Measurements from ENCODE around the gene RHOF. TPM values are rescaled to one million over a fixed set of nuclear protein-coding genes. Genes with fewer than 3 reads are reported as not detected.

RHOF gene
- total and polyA plus RNA-seq, 2 of the 13 experiments (the other 11 are each of a cell fraction or from before 2014, with no cell fraction given): 14.6 to 32.2 TPM

DNA sequence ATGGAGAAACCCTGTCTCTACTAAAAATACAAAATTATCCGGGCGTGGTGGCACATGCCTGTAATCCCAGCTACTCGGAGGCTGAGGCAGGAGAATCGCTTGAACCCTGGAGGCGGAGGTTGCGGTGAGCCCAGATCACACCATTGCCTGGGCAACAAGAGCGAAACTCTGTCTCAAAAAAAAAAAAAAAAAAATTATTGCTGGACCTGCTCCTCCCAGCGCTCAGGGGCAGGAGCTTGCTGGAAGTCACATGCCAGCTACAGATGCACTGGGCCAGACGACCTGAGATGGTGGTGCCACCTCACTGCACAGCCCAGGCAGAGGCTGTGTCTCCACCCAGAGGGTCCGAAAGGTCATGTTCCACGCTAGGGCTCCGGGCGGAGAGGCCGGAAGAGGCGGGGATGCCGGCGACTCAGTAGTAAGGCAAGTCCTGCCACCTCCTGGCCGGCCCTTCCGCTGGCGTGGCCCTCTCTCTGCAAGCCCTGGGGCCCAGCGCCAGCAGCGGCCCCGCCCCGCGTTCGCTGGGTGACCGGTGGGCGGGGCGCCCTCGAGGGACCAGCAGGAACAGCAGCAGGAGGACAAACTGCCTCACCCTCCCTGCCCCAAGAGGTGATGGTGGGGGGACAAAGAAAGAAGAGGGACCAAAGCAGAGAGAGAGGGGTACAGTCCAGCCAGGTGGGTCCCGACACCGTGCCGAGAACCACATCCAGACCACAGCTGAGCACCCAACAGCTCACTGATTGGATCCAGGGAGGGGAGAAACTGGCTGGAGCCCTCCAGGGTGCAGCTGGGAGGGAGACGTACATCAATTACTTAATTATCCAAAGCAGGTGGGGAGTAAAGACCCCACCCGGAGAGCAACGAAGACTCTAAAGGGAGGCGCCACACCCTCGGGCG is 3.6 kb upstream of the RHOF start (continued):
- TF ChIP-seq FOXK1 (CRISPR knock-in tag; IDR thresholded peaks at IDR 0.05; ENCODE audit: borderline replicate concordance, low read depth) (peak; percentile 67; the same call in 1 of the 2 replicates), ZNF790 (CRISPR knock-in tag; IDR thresholded peaks at IDR 0.05; ENCODE audit: borderline replicate concordance) (no peak; the same call in 1 of the 2 replicates), HDAC1 (CRISPR knock-in tag; IDR thresholded peaks at IDR 0.05) (peak; percentile 62), SOX5 (CRISPR knock-in tag; IDR thresholded peaks at IDR 0.05; ENCODE audit: borderline replicate concordance) (peak; percentile 77), MAF1 (CRISPR knock-in tag; IDR thresholded peaks at IDR 0.05; ENCODE audit: borderline replicate concordance) (no peak), ZNF282 (IDR thresholded peaks at IDR 0.05; ENCODE audit: partially characterized antibody) (no peak), JDP2 (CRISPR knock-in tag; IDR thresholded peaks at IDR 0.05; ENCODE audit: borderline replicate concordance) (no peak), XBP1 (CRISPR knock-in tag; IDR thresholded peaks at IDR 0.05) (no peak), TBX3 (IDR thresholded peaks at IDR 0.05; ENCODE audit: borderline replicate concordance) (peak; percentile 66), ZNF792 (CRISPR knock-in tag; IDR thresholded peaks at IDR 0.05) (peak; percentile 78), SKI (IDR thresholded peaks at IDR 0.05; ENCODE audit: partially characterized antibody) (peak; percentile 89), NCOA1 (CRISPR knock-in tag; IDR thresholded peaks at IDR 0.05) (no peak), NONO (IDR thresholded peaks at IDR 0.05) (no peak), NONO (CRISPR knock-in tag; conservative IDR thresholded peaks at IDR 0.05) (peak; percentile 92), ZSCAN9 (CRISPR knock-in tag; IDR thresholded peaks at IDR 0.05; ENCODE audit: borderline replicate concordance) (0 out of 2 replicates have a peak, but pooled peaks have one; percentile 72), RAD21 (CRISPR knock-in tag; IDR thresholded peaks at IDR 0.05) (peak; percentile 47)
- TF ChIP-seq, protein P1, sequence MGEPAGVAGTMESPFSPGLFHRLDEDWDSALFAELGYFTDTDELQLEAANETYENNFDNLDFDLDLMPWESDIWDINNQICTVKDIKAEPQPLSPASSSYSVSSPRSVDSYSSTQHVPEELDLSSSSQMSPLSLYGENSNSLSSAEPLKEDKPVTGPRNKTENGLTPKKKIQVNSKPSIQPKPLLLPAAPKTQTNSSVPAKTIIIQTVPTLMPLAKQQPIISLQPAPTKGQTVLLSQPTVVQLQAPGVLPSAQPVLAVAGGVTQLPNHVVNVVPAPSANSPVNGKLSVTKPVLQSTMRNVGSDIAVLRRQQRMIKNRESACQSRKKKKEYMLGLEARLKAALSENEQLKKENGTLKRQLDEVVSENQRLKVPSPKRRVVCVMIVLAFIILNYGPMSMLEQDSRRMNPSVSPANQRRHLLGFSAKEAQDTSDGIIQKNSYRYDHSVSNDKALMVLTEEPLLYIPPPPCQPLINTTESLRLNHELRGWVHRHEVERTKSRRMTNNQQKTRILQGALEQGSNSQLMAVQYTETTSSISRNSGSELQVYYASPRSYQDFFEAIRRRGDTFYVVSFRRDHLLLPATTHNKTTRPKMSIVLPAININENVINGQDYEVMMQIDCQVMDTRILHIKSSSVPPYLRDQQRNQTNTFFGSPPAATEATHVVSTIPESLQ (CRISPR knock-in tag; conservative IDR thresholded peaks at IDR 0.05): 0 out of 2 replicates have a peak, but pooled peaks have one; percentile 47
- TF ChIP-seq, protein P2, sequence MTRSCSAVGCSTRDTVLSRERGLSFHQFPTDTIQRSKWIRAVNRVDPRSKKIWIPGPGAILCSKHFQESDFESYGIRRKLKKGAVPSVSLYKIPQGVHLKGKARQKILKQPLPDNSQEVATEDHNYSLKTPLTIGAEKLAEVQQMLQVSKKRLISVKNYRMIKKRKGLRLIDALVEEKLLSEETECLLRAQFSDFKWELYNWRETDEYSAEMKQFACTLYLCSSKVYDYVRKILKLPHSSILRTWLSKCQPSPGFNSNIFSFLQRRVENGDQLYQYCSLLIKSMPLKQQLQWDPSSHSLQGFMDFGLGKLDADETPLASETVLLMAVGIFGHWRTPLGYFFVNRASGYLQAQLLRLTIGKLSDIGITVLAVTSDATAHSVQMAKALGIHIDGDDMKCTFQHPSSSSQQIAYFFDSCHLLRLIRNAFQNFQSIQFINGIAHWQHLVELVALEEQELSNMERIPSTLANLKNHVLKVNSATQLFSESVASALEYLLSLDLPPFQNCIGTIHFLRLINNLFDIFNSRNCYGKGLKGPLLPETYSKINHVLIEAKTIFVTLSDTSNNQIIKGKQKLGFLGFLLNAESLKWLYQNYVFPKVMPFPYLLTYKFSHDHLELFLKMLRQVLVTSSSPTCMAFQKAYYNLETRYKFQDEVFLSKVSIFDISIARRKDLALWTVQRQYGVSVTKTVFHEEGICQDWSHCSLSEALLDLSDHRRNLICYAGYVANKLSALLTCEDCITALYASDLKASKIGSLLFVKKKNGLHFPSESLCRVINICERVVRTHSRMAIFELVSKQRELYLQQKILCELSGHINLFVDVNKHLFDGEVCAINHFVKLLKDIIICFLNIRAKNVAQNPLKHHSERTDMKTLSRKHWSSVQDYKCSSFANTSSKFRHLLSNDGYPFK (CRISPR knock-in tag; IDR thresholded peaks at IDR 0.05; ENCODE audit: borderline replicate concordance): peak; percentile 47; the same call in 1 of the 2 replicates
- TF ChIP-seq, protein P3, sequence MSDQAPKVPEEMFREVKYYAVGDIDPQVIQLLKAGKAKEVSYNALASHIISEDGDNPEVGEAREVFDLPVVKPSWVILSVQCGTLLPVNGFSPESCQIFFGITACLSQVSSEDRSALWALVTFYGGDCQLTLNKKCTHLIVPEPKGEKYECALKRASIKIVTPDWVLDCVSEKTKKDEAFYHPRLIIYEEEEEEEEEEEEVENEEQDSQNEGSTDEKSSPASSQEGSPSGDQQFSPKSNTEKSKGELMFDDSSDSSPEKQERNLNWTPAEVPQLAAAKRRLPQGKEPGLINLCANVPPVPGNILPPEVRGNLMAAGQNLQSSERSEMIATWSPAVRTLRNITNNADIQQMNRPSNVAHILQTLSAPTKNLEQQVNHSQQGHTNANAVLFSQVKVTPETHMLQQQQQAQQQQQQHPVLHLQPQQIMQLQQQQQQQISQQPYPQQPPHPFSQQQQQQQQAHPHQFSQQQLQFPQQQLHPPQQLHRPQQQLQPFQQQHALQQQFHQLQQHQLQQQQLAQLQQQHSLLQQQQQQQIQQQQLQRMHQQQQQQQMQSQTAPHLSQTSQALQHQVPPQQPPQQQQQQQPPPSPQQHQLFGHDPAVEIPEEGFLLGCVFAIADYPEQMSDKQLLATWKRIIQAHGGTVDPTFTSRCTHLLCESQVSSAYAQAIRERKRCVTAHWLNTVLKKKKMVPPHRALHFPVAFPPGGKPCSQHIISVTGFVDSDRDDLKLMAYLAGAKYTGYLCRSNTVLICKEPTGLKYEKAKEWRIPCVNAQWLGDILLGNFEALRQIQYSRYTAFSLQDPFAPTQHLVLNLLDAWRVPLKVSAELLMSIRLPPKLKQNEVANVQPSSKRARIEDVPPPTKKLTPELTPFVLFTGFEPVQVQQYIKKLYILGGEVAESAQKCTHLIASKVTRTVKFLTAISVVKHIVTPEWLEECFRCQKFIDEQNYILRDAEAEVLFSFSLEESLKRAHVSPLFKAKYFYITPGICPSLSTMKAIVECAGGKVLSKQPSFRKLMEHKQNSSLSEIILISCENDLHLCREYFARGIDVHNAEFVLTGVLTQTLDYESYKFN (CRISPR knock-in tag; conservative IDR thresholded peaks at IDR 0.05): peak; percentile 92
- TF ChIP-seq, protein P4, sequence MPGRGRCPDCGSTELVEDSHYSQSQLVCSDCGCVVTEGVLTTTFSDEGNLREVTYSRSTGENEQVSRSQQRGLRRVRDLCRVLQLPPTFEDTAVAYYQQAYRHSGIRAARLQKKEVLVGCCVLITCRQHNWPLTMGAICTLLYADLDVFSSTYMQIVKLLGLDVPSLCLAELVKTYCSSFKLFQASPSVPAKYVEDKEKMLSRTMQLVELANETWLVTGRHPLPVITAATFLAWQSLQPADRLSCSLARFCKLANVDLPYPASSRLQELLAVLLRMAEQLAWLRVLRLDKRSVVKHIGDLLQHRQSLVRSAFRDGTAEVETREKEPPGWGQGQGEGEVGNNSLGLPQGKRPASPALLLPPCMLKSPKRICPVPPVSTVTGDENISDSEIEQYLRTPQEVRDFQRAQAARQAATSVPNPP (CRISPR knock-in tag; IDR thresholded peaks at IDR 0.05): peak; percentile 62; the same call in 1 of the 2 replicates

All from HepG2 (cell line).